Trophoblast cell (in vitro differentiated cells and primary cell): Measurements from ENCODE around the gene SLC15A2.

ENCODE experiments used
- DNase-seq, 2 donors: peaks; one replicate each; pipeline ENCODE4 v3.0.0-alpha.2; 2016
- H2AFZ ChIP-seq: 2 replicates; pipeline ENCODE4 v1.6.1; 2013; ENCODE audit warnings: low read length, moderate library complexity, mild to moderate bottlenecking; ENCODE audit not compliant: insufficient read depth, poor library complexity
- H2AK5ac ChIP-seq: 2 replicates; pipeline ENCODE4 v1.6.1; 2013; ENCODE audit warnings: mild to moderate bottlenecking, low read length
- H2BK120ac ChIP-seq: 2 replicates; pipeline ENCODE4 v1.6.1; 2013; ENCODE audit warnings: low read length, mild to moderate bottlenecking, moderate library complexity; ENCODE audit not compliant: insufficient read depth, poor library complexity
- H2BK12ac ChIP-seq: 2 replicates; pipeline ENCODE4 v1.6.1; 2013; ENCODE audit warnings: mild to moderate bottlenecking, low read length, moderate library complexity
- H2BK5ac ChIP-seq: 2 replicates; pipeline ENCODE4 v1.6.1; 2013; ENCODE audit warnings: low read length, low read depth, moderate library complexity, mild to moderate bottlenecking; ENCODE audit not compliant: poor library complexity
- H3K14ac ChIP-seq: 2 replicates; pipeline ENCODE4 v1.6.1; 2013; ENCODE audit warnings: mild to moderate bottlenecking, low read length
- H3K18ac ChIP-seq: 2 replicates; pipeline ENCODE4 v1.6.1; 2013; ENCODE audit warnings: mild to moderate bottlenecking, low read length
- H3K23ac ChIP-seq: 2 replicates; pipeline ENCODE4 v1.6.1; 2013; ENCODE audit warnings: low read length
- H3K27ac ChIP-seq: 2 replicates; pipeline ENCODE4 v1.5.1; 2013; ENCODE audit warnings: low read depth, mild to moderate bottlenecking, inconsistent platforms, low read length, moderate library complexity
- H3K27me3 ChIP-seq: 2 replicates; pipeline ENCODE4 v1.6.1; 2013; ENCODE audit warnings: inconsistent platforms, mild to moderate bottlenecking, low read length, moderate library complexity; ENCODE audit not compliant: insufficient read depth
- H3K36me3 ChIP-seq, 2 experiments: 1 replicate in 1 of 2; 2 replicates in 1 of 2; pipeline ENCODE4 v1.6.1; 2013; ENCODE audit warnings: low read length in 2 of 2, mild to moderate bottlenecking in 2 of 2, moderate library complexity in 1 of 2; ENCODE audit not compliant: insufficient read depth in 2 of 2, control insufficient read depth in 1 of 2
- H3K4ac ChIP-seq: 2 replicates; pipeline ENCODE4 v1.6.1; 2013; ENCODE audit warnings: low read depth, mild to moderate bottlenecking, low read length, moderate library complexity
- H3K4me1 ChIP-seq, 2 experiments: 1 replicate in 1 of 2; 2 replicates in 1 of 2; pipeline ENCODE4 v1.6.1; 2013; ENCODE audit warnings: low read length in 2 of 2, mild to moderate bottlenecking in 2 of 2, moderate library complexity in 1 of 2; ENCODE audit not compliant: insufficient read depth in 2 of 2, control insufficient read depth in 1 of 2
- H3K4me2 ChIP-seq: 2 replicates; pipeline ENCODE4 v1.6.1; 2013; ENCODE audit warnings: inconsistent platforms, mild to moderate bottlenecking, low read length, moderate library complexity
- H3K4me3 ChIP-seq: 2 replicates; pipeline ENCODE4 v1.5.1; 2013; ENCODE audit warnings: mild to moderate bottlenecking, low read depth, low read length, inconsistent platforms
- H3K79me1 ChIP-seq: one replicate; pipeline ENCODE4 v1.6.1; 2013; ENCODE audit warnings: low read length
- H3K79me2 ChIP-seq: 2 replicates; pipeline ENCODE4 v1.6.1; 2013; ENCODE audit warnings: low read length, mild to moderate bottlenecking; ENCODE audit not compliant: control insufficient read depth, insufficient read depth, poor library complexity
- H3K9ac ChIP-seq: 2 replicates; pipeline ENCODE4 v1.6.1; 2013; ENCODE audit warnings: mild to moderate bottlenecking, low read length
- H3K9me3 ChIP-seq: 2 replicates; pipeline ENCODE4 v1.6.1; 2013; ENCODE audit warnings: low read depth, mild to moderate bottlenecking, control low read depth, inconsistent platforms, low read length; ENCODE audit not compliant: insufficient read depth
- H4K12ac ChIP-seq: 2 replicates; pipeline ENCODE4 v1.6.1; 2013; ENCODE audit warnings: low read depth, mild to moderate bottlenecking, low read length, moderate library complexity
- H4K8ac ChIP-seq: 2 replicates; pipeline ENCODE4 v1.6.1; 2013; ENCODE audit warnings: low read depth, mild to moderate bottlenecking, low read length, moderate library complexity
- H4K91ac ChIP-seq: one replicate; pipeline ENCODE4 v1.6.1; 2013; ENCODE audit warnings: low read depth, mild to moderate bottlenecking, low read length, moderate library complexity
- WGBS: extraction: QIAGEN DNeasy Blood & Tissue Kit; methylation state at CpG from one replicate; pipeline ENCODE4 v1.1.7; 2013; ENCODE audit warnings: missing lambda C conversion rate; ENCODE audit not compliant: insufficient read length, insufficient coverage; ENCODE audit errors: extremely low coverage; 5-methylcytosine and 5-hydroxymethylcytosine counted together

Gene SLC15A2

GRCh38 chr3:121974601-121975111, 80.5 kb downstream of the SLC15A2 start:
- H4K12ac ChIP-seq: no peak overlapping the region
- H3K4me2 ChIP-seq: no peak overlapping the region
- no peak overlapping the region for H2AK5ac ChIP-seq
- no peak overlapping the region for H3K18ac ChIP-seq
- no peak overlapping the region for H3K23ac ChIP-seq
- H2BK12ac ChIP-seq: no peak overlapping the region
- no peak overlapping the region for H3K4ac ChIP-seq
- no peaks in the 10 kb centered on the region for H3K27me3 ChIP-seq
- peaks cover 5% of the 10 kb centered on the region for H3K9me3 ChIP-seq
- no peaks in the 10 kb centered on the region for H3K79me2 ChIP-seq
- peak; percentile 45 to 90 for DNase-seq
- H3K4me3 ChIP-seq: no peak overlapping the region
- no peaks in the 10 kb centered on the region for H3K4me1 ChIP-seq
- no peak overlapping the region for H3K27ac ChIP-seq
- H3K9ac ChIP-seq: no peak overlapping the region
- no peaks in the 10 kb centered on the region for H3K36me3 ChIP-seq
- H3K14ac ChIP-seq: no peak overlapping the region
- H2BK120ac ChIP-seq: no peak overlapping the region
- no peak overlapping the region for H2BK5ac ChIP-seq
- no peaks in the 10 kb centered on the region for H3K79me1 ChIP-seq
- no peak overlapping the region for H2AFZ ChIP-seq
- WGBS: no CpG with 5 or more reads among the region's 2 CpGs
- H4K8ac ChIP-seq: no peak overlapping the region
- no peak overlapping the region for H4K91ac ChIP-seq

GRCh38 chr3:121975702-121976302, 81.6 kb downstream of the SLC15A2 start:
- Histone ChIP-seq H3K27ac (no peak overlapping the region), H2BK120ac (no peak overlapping the region), H3K4ac (no peak overlapping the region)

GRCh38 chr3:121976727-121977126, 82.5 kb downstream of the SLC15A2 start:
- Histone ChIP-seq H3K4me2 (no peak overlapping the region), H3K23ac (no peak overlapping the region), H3K14ac (no peak overlapping the region), H2BK12ac (no peak overlapping the region), H3K27me3 (no peaks in the 10 kb centered on the region), H2AK5ac (no peak overlapping the region), H3K4me1 (no peaks in the 10 kb centered on the region), H3K79me1 (no peaks in the 10 kb centered on the region), H3K18ac (no peak overlapping the region), H3K9ac (no peak overlapping the region), H4K8ac (no peak overlapping the region), H2AFZ (no peak overlapping the region), H3K79me2 (no peaks in the 10 kb centered on the region), H2BK120ac (no peak overlapping the region), H2BK5ac (no peak overlapping the region), H3K36me3 (no peaks in the 10 kb centered on the region), H4K91ac (no peak overlapping the region), H3K4me3 (no peak overlapping the region), H4K12ac (no peak overlapping the region), H3K4ac (no peak overlapping the region), H3K9me3 (peaks cover 3% of the 10 kb centered on the region), H3K27ac (no peak overlapping the region)
- no peak for DNase-seq
- WGBS: no CpG with 5 or more reads among the region's 1 CpG

More at GRCh38 chr3:121975702-121976302, 81.6 kb downstream of the SLC15A2 start:
- Histone ChIP-seq H3K4me3 (no peak overlapping the region), H3K14ac (no peak overlapping the region), H2AK5ac (no peak overlapping the region), H3K9me3 (peaks cover 3% of the 10 kb centered on the region), H3K79me1 (no peaks in the 10 kb centered on the region), H4K12ac (no peak overlapping the region), H3K36me3 (no peaks in the 10 kb centered on the region), H3K23ac (no peak overlapping the region), H2BK12ac (no peak overlapping the region), H3K9ac (no peak overlapping the region), H3K4me2 (no peak overlapping the region), H3K4me1 (no peaks in the 10 kb centered on the region), H3K18ac (no peak overlapping the region), H4K8ac (no peak overlapping the region), H3K27me3 (no peaks in the 10 kb centered on the region), H2BK5ac (no peak overlapping the region), H4K91ac (no peak overlapping the region), H3K79me2 (no peaks in the 10 kb centered on the region), H2AFZ (no peak overlapping the region)
- no peak for DNase-seq
- WGBS: no CpG with 5 or more reads among the region's 1 CpG

- no peak overlapping the region for H4K12ac ChIP-seq
- DNase-seq: no peak
- H3K79me1 ChIP-seq: no peaks in the 10 kb centered on the region
- no peaks in the 10 kb centered on the region for H3K9me3 ChIP-seq
- H2BK5ac ChIP-seq: no peak overlapping the region
- H3K23ac ChIP-seq: no peak overlapping the region
- H2BK12ac ChIP-seq: no peak overlapping the region
- no peak overlapping the region for H3K4ac ChIP-seq
- H3K4me2 ChIP-seq: no peak overlapping the region
- no peak overlapping the region for H3K14ac ChIP-seq
- no peak overlapping the region for H3K27ac ChIP-seq
- H3K4me3 ChIP-seq: no peak overlapping the region
- H3K36me3 ChIP-seq: no peaks in the 10 kb centered on the region
- H3K9ac ChIP-seq: no peak overlapping the region
- H2AK5ac ChIP-seq: no peak overlapping the region
- no peaks in the 10 kb centered on the region for H3K4me1 ChIP-seq
- no peak overlapping the region for H4K8ac ChIP-seq
- no CpG with 5 or more reads among the region's 2 CpGs for WGBS
- no peak overlapping the region for H2BK120ac ChIP-seq
- H4K91ac ChIP-seq: no peak overlapping the region
- no peaks in the 10 kb centered on the region for H3K79me2 ChIP-seq
- H2AFZ ChIP-seq: no peak overlapping the region
- H3K27me3 ChIP-seq: no peaks in the 10 kb centered on the region
- no peak overlapping the region for H3K18ac ChIP-seq
Observed at GRCh38 chr3:121979246-121979645, 85.0 kb downstream of the SLC15A2 start.
